Stimulated activated CD8-positive, alpha-beta memory T cell treated with anti-CD3 and anti-CD28 coated beads, Interleukin-7, amount 100 ng/mL, for 1 hour (primary cell): Measurements from ENCODE around the gene SPARC.
"Not testable (repeated sequence)": the region's sequence is repeated elsewhere in the genome, so short reads cannot be mapped to it uniquely, and the experiment has no call there.

Experiments used
- DNase-seq, 2 donors: peaks; one replicate each; pipeline ENCODE4 v3.0.0-alpha.2; 2020; ENCODE audit warnings: low read depth in 2 of 2

Gene SPARC

GRCh38 chr5:151700296-151700695 lies 13.6 kb upstream of the SPARC start:
- DNase-seq: no peak

GRCh38 chr5:151699071-151699901 lies 12.6 kb upstream of the SPARC start:
- no peak for DNase-seq

- not testable (repeated sequence) for DNase-seq
Observed at GRCh38 chr5:151698081-151698480, 11.4 kb upstream of the SPARC start.

- no peak for DNase-seq
Observed at GRCh38 chr5:151697452-151697851, 10.7 kb upstream of the SPARC start.

GRCh38 chr5:151696470-151697061 lies 9.9 kb upstream of the SPARC start:
- no peak for DNase-seq

GRCh38 chr5:151695464-151695863 lies 8.7 kb upstream of the SPARC start:
- DNase-seq: no peak

GRCh38 chr5:151694035-151694485 lies 7.3 kb upstream of the SPARC start:
- no peak for DNase-seq

GRCh38 chr5:151692312-151692711 lies 5.6 kb upstream of the SPARC start:
- DNase-seq: no peak

GRCh38 chr5:151691706-151692105 lies 5.0 kb upstream of the SPARC start:
- no peak for DNase-seq

- not testable (repeated sequence) for DNase-seq
Observed at GRCh38 chr5:151689591-151689990, 2.9 kb upstream of the SPARC start.

- DNase-seq: no peak
Observed at GRCh38 chr5:151688436-151688835, 1.7 kb upstream of the SPARC start.

- DNase-seq: no peak
Observed at GRCh38 chr5:151685749-151686673, 704 bp downstream of the SPARC start.

GRCh38 chr5:151684690-151685361 lies 1.9 kb downstream of the SPARC start:
- DNase-seq: no peak

- DNase-seq: no peak
Observed at GRCh38 chr5:151683986-151684588, 2.6 kb downstream of the SPARC start.

- no peak for DNase-seq
Observed at GRCh38 chr5:151683444-151683843, 3.3 kb downstream of the SPARC start.

GRCh38 chr5:151682751-151683331 lies 3.9 kb downstream of the SPARC start:
- no peak for DNase-seq

- no peak for DNase-seq
Observed at GRCh38 chr5:151682240-151682639, 4.5 kb downstream of the SPARC start.

GRCh38 chr5:151680944-151681427 lies 5.7 kb downstream of the SPARC start:
- DNase-seq: no peak

GRCh38 chr5:151680156-151680505 lies 6.6 kb downstream of the SPARC start:
- DNase-seq: not testable (repeated sequence)

GRCh38 chr5:151679421-151680155 lies 7.1 kb downstream of the SPARC start:
- DNase-seq: no peak
